GM19351 (cell line): Measurements from ENCODE around the gene DGKG.

Source experiments
- ATAC-seq: cut with Tn5 transposase; IDR thresholded peaks from one replicate; pipeline ENCODE4 v1.9.1; 2021; ENCODE audit warnings: mild to moderate bottlenecking, moderate library complexity; ENCODE audit not compliant: unreplicated experiment

Gene DGKG

DNA sequence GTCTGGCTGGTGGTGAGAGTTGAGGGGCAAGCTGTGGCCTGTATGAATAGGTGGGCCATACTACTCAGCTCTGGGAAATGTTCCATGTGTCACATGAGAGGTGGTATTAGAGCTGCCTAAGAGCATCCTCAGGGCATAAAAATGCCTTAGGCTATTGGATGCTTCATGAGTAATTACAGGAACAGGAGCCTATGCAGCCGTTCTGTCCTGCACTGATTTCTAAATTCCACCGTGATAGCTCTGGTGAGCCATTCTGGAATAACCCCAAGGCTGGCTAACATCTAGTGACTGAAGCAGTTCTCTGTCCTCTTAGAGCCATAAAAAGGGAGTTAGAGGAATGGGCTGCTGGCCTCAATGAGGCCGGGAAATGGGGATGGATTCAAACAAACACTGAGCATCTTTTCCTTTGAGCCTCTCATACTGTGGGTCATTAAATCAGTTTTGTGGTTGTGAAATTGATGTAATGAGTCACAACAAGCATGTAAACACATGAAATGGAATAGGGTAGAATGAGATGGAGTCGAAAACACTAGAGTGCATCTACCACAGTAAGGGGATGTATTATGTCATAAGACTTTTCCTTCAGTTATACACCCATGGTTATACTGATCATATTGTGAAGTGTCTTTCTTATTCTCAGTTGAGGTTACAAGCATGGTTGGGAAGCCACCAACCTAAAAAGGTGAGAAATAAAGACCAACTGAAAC, 41.0 kb downstream of the DGKG start:
- no peak for ATAC-seq

DNA sequence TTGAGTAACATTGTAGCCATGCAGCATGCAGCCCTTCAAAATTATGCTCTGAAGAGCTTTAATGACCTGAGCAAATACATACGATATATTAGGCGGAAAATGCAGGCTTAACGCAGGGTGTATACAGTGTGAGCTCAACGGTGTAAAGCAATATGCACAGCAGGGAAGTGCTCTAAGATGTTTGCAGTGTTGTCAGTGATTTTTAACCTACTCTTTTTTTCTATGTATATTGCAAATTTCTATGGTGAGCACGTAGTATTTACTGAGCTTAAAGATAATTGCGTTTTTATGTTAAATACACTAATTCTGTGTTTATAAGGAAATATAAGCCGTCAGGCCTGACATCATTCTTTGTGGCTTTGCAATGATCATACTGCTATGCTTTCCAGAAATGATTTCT, 42.1 kb downstream of the DGKG start:
- ATAC-seq = no peak

DNA sequence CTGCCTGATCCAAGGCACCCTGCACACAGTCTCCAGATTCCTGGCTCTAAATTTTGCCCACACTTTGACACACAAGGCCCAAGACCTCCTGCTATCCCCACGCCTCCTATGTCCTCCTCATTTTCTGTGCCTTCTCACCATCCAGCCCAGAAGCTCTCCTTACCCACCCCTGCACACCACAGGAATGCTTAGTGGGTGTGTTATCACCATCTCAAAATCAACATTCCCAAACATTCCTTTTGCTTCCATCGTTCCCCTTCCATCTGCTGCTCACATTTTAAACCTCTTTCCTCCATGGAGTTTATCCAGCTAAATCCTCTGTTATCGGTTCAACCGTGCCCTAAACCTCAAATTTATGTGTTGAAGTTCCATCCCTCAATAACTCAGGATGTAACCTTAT, 43.9 kb downstream of the DGKG start:
- no peak for ATAC-seq

DNA sequence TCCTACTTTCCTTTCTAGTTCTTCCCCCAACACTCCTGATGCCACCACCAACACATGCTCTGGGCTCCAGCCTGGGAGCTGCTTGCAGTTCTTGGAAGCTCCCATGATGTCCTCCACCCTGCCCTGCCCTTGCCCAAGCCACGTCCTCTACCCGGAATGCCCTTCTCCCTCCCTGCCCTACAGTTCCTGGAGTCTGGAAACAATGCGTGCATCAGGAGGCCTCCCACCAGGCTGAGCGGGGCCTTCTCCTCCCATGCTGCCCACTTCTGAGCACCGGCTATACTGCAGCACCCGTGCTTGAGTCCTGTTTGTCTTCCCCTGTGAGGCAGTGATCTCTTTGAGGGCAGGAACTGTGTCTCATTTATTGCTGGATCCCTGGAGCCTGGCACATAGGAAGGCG, 44.6 kb downstream of the DGKG start:
- no peak for ATAC-seq

DNA sequence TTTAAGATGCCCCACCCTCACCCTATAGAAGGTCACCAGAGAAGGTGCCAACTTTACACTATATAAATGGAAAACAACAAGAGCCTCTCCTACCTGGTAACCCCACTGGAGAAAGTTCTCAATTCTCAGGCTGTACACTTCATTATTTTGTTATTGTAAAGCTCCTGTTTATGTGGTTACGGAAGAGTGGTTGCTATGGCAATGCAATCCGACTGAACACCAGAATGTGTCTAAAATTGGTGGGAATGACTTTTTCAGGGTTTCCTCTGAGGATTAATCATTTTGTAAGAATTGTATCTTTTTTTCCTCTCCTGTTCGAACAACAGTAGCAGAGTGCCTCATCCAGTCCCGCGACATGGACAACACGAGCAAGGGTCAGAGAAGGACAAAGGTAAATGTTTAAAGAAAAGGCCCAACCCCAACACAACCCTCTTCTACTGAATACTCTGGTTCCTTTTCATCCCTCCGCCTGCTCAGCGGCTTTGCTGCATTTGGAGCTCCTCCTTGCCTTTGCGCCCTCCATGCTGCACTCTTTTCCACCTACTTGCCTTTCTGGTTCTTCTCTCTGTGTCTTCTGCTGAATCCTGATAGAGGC, 45.3 kb downstream of the DGKG start:
- ATAC-seq = no peak

DNA sequence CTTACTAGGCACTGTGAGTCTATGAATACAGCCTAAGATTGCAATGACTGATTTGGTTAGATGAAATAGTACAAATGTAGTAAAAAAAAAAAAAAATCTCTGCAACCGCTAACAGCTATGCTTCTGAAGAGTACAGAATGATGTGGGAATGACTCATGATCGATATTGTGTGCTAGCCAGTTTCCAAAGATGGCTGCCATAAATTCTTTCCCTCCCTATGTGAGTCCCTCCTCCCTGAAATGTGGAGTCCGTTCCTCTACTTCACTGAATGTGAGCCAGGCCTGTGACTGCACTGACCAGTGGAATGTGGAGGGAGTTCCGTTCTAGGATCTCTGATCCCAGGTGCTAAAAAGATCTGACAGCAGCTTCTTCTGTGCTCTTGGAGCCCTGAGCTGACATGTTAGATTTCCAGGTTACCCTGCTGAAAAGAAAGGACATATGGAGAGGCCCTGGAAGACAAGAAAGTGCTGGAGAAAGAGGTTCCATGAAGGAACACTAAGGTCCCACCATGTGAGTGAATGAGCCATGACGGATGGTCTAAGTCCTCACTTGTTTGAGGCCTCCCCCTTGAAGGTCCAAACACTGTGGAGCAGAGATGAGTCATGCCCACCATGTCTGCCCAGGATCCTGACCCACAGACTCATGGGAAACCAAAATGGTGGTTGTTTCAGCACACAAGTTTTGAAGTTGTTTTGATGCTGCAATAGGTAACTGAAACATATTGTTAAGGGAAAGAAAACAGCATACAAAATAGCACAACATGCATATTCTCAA, 46.3 kb downstream of the DGKG start:
- ATAC-seq = no peak

DNA sequence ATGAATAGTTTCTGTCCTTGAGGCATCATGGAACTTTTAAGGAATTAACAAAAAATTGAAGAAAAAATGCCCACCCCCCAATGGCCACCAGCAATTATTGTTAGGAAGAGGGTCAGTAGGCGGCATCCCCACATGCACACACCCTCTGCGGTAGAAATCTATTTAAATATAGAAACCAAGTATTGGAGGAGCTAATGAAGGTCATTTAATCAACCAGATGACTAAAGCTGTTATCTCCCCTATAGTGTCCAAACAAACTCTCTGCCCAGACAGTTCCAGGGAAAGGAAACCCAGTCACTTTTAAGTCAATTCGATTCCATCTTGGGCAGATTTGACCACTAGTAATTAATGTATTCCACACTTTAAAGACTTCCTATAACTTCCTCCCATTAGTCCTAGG, 47.1 kb downstream of the DGKG start:
- ATAC-seq = no peak

DNA sequence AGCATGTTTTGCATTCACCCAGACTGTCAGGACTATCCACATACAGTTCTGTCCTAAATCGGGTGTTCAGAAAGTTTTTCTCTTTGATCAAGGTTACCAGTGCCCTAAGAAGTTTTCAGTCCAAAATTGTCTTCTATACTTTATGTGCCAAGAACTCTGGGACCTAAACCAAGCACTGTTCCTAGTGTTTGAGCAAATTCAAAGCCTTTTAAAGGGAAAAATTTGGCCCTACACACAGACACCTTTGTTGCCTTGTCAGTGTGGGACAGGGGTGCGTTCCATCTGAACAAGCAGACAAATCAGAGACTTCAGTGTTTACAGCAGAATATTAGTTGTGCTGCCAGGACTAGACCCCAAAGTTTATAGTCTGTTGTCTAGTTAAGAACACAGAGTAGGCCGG, 50.6 kb downstream of the DGKG start:
- ATAC-seq = no peak

DNA sequence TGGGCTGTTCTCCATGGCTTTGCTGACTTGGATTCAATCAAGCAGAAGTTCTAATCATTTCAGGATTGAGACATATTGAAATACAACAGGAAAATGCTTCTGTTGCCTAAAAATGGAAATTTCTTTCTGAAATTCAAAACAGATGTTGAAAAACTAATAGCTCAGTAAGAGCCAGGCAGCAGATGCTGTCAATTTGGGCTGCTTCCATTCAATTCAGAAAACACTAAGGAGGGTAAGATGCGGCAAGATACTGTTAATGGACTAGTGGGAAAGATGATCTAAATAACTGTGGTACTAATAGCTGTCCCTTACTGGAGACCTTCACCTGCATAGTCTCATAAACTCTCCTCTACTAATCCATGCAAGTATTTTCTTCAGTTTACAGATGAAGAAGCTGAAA, 53.5 kb downstream of the DGKG start:
- no peak for ATAC-seq

DNA sequence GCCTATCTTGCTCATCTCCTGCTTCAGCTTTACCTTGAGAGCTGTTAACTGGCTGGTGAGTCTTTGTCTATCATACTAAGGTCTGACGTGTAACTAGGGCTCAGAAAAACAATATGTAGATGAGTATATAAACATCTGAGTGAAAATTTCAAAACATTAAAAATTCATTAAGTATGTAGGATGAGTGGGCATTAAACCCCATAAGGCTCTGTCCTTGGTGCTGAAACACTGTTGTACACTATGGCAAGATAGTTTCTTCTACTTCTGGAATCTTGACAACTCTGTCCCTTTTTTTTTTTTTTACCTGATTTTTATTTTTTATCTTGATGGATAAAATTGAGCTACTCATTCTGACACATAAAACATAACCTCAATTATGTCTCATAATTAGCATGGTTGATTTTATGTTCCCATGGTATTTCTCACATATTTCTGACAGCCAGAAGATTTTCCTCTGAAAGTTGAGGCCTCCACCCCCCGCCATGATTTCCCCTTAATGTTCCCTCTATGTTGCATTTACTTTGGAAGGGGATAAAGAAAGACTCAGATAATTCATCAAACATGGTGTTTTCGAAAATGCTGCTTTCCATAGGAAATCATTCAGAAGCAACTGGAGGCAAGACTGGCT, 54.3 kb downstream of the DGKG start:
- ATAC-seq = no peak

DNA sequence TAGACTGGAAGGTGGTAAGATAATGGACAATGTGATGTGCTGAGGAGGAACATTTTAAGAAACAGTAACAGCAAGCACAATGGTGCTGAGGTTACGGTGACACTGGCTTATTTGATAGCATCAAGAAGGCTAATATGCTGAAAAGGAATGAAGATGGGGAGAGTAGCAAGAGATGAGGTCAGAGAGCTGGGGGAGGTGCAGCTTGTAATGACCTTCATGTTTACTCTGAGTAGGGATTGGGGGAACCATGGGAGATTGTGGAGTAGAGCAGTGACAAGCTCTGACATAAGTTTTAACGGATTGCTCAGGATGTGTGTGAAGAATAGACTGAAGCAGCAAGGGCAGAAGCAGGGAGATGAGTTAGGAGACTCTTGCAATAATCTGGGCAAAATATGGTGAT, 56.7 kb downstream of the DGKG start:
- no peak for ATAC-seq

DNA sequence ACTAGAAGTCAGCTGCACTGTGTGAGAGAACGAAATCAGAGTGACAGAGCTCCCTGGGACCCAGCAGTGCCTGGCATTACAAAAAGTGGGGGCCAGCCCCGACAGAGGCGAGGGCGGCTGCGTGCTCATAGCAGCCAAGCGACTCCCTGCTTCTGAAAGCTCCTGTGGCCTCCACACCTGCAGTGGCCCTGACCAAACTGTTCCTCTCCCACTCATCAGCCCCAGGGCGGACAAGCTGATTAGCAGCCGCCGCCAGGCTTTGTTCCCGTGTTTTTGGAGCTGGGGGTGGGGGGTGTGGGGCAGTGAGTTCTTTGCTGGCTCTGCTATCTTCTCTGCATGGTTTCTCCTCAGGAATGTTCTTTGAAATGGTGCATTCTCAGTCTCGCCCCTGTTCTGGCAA, 58.1 kb downstream of the DGKG start:
- ATAC-seq = no peak

DNA sequence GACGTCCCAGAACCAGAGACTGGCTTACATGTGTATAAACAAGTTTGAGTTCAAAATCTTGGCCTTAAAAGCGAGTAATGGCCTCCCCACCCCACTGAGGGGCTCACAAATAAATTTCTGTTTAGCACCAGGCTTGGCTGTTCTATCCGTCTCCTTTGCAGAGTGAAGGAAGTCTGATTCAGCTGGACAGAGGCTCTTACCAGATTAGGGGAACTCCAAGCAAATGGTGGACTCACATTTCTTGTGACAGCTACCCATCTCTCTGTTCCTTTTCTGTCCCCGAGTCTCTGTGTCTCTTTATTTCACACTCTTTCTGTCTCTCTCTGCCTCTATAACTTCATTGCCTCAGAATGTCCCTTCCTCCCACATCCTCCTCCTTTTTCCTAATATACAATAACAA, 62.7 kb downstream of the DGKG start:
- ATAC-seq = no peak

DNA sequence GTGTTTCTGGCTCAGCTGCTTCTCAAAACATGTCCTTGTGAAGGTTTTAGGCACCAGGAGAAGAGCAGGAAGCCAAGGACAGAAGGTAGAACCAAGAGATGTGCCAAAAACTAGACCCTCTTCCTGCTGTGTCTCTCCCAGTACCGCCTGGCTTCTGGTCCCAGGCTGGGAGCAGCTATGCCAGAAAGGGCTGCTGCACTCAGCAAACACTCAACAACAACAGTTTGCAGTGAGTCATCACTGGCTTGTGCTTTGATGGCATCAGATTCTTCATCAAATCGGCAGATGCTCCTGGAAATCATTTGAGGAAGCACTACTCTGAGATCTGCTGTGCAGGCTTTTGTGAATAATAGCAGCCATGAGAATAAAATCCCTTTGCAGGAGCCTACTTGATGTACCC, 63.2 kb downstream of the DGKG start:
- no peak for ATAC-seq

DNA sequence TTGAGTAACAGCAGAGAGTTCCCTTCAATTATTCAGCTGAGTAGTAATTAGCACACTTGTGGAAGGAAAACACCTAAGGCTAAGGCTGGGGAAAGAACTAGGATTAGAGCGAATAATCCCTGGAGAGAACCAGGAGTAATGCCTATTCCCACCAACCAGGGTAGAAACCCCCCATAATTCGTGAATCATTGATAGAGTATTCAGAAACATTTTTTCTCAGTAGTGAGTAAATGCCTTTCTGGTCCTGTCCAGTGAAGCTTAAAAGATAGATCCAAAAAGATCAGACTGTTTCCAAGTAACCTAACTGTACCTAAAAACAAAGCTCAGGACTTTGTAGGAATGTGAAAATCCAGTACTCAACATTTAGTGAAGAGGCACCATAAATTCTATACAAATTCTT, 71.2 kb downstream of the DGKG start:
- no peak for ATAC-seq

DNA sequence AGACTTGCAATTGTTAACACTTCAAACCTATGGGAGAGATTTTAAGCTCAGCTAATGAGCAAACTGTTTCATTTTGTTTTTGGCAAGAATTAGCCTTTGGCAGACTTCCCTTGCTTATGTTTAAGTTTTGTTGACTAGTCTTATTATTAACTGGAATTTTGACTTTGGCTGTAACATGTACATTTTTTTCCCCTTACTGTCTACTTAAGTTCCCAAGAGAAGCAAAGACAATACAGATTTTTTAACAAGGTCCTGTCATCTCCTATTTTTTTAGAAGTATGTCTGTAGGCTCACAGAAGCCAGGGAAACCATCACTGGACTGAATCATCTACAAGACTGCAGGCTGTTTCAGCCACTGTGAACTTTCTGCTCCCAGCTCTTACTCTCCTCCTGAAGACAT, 74.3 kb downstream of the DGKG start:
- no peak for ATAC-seq

DNA sequence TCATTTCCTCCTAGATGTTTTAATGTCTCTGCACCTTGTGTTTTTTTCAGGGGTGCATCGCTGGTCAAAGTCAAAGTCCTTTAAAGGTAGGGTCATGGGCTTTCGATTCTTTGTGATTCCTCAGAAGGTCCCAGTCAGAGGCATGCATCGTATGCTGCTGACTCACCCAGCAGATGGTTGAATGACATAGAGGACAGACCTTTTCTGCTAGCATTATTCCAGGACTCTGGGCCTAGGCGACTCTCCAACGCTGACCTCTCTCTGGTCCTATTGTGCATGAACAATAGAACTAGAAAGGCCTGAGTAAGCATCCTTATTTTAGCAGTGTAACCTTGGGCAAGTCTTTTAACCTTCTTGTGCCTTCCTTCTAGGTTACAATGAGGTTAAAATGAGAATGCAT, 75.9 kb downstream of the DGKG start:
- ATAC-seq = no peak

DNA sequence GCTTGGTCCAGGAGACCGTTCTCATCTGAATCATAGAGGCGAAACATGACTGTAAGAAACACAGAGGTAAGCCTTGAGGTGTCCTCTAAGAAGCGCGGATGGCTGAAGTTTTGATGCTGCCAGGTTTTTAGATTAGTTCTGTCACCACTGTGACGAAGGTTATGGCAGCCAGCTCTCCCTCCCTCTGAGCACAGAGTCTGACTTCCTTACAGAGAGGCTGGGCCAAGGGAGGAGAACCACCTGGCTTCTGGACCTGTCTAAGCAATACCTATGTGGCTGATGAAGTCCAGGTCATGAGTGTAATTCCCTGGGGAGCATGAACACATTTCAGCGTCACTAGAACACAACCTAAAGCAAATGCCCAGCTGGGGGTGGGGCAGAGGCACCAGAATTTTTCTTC, 77.4 kb downstream of the DGKG start:
- no peak for ATAC-seq

DNA sequence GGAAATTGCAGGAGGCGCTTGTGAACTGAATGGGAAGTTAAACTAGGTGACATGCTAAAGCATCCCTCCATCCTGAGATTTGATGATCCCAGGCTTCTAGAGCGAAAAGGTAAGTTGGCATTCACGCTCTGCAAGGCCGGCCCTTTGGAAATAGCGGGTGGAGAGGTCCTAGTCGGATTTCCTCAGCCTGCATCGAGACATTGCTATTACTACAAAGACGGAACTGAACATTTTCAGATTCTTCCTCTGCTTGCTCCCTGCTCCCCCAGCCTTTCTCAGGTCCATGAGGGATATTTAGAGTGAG, 77.7 kb downstream of the DGKG start:
- ATAC-seq = no peak

DNA sequence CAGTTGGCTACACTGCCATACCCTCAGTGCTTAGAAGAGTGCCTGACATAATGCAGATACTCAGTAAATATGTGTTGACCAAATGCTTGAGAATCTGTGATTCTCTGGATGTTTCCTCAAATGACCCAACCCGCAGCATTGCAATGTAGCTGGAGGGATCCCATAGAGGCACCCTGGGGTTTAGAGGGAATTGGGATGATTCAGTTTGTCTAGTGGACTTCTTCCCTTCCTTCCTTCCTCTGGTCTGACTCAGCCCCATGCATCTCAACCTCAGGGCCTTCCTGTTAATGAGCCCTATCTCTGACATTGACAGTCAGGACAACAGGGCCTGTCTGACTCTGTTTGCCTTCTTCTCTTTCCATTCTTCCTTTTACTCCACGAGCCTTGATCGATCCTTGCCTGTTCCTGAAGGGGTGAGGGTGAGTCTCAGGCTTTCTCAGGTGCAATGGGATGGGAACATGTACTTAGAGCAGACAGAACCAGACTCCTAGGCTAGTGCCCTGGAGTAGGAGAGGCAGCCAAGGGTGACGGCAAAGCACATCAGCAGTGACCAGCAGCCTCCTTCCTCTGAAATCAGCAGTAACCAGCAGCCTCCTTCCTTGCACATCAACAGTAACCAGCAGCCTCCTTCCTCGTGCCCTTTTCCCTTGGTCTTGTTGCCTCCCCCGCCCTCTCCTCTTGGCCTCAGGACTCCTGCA, 78.2 kb downstream of the DGKG start:
- no peak for ATAC-seq

DNA sequence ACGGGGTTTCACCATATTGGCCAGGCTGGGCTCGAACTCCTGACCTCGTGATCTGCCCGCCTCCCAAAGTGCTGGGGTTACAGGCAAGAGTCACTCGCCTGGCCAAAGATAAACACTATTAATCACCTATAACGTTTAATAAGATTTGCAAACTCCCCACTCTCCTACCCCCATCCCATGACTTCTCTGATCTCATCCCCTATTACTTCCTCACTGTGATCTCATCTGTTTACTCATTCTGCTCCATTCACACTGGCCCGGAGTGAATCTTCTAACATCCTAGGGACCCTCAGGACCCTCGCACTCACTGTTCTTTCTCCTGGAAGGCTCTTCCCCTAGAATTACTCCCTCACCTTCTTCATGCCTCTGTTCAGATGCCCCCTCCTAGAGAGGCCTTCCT, 78.9 kb downstream of the DGKG start:
- no peak for ATAC-seq

DNA sequence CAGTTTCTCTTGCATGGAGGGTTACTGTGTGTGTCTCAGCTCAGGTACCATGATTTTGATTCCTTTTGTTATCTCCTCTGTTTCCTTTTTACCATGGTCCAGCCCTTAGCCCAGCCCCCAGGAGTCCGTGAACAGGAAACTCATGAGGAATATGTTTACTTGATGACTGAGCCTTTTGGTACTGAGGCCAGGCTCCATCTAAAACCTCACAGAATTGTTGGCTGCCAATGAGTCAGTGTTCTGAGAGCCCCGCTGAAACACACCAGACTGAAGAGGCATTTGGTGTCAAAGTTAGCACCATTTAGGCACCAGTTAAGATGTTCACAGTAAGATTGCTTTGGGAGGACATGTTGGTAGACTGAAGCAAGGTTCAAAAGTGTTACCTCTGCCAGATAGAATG, 80.9 kb downstream of the DGKG start:
- no peak for ATAC-seq
